Stimulated activated CD8-positive, alpha-beta memory T cell treated with anti-CD3 and anti-CD28 coated beads, Interleukin-12 subunit alpha, Interleukin-12 subunit beta, amount 100 ng/mL, for 24 hours (primary cell): ENCODE measurements around the gene ACTG1.
A peak's percentile ranks its signal among the peaks of the same experiment; 100 is the strongest.

Experiments
- DNase-seq: peaks from one replicate; pipeline ENCODE4 v3.0.0-alpha.2; 2020; ENCODE audit errors: extremely low read depth

The ACTG1 gene

GRCh38 chr17:81512562-81513371, at the start of gene ACTG1:
TSS of gene ACTG1 (minus strand) at chr17:81512799. CDS start at chr17:81512354, 445 bp downstream.
- DNase-seq, result peak; percentile 69

GRCh38 chr17:81561494-81561885, 48.9 kb upstream of the ACTG1 start:
- no peak for DNase-seq

- no peak for DNase-seq
Observed at GRCh38 chr17:81558941-81559806, 46.6 kb upstream of the ACTG1 start.

GRCh38 chr17:81558115-81558468, 45.5 kb upstream of the ACTG1 start:
- no peak for DNase-seq

- DNase-seq, result no peak
Observed at GRCh38 chr17:81557276-81558114, 44.9 kb upstream of the ACTG1 start.

- no peak for DNase-seq
Observed at GRCh38 chr17:81556863-81557262, 44.3 kb upstream of the ACTG1 start.

- DNase-seq, result no peak
Observed at GRCh38 chr17:81556175-81556691, 43.6 kb upstream of the ACTG1 start.

- no peak for DNase-seq
Observed at GRCh38 chr17:81553616-81554181, 41.1 kb upstream of the ACTG1 start.

GRCh38 chr17:81553018-81553615, 40.5 kb upstream of the ACTG1 start:
- peak; percentile 60 for DNase-seq

GRCh38 chr17:81552244-81553017, 39.8 kb upstream of the ACTG1 start, which contains the start of gene FAAP100:
TSS of gene FAAP100 (minus strand) at chr17:81552353. CDS start at chr17:81552330, 23 bp downstream.
- DNase-seq, result peak; percentile 61

- no peak for DNase-seq
Observed at GRCh38 chr17:81551458-81552243, 39.1 kb upstream of the ACTG1 start.

GRCh38 chr17:81550830-81551457, 38.3 kb upstream of the ACTG1 start:
- no peak for DNase-seq

GRCh38 chr17:81550285-81550684, 37.7 kb upstream of the ACTG1 start:
- DNase-seq, result no peak

- no peak for DNase-seq
Observed at GRCh38 chr17:81549826-81550225, 37.2 kb upstream of the ACTG1 start.

- DNase-seq, result no peak
Observed at GRCh38 chr17:81549031-81549557, 36.5 kb upstream of the ACTG1 start.

- no peak for DNase-seq
Observed at GRCh38 chr17:81547614-81547982, 35.0 kb upstream of the ACTG1 start.

- DNase-seq, result no peak
Observed at GRCh38 chr17:81546906-81547613, 34.5 kb upstream of the ACTG1 start.
